GM23338 (cell line): ENCODE measurements around the gene CDYL. TPM values are rescaled to one million over a fixed set of nuclear protein-coding genes. Genes with fewer than 3 reads are reported as not detected.

Source experiments
- ATAC-seq: fragments of 200-7000 bp; cut with Tn5 transposase; 3 replicates; pipeline ENCODE4 v1.9.1; 2020
- DNase-seq: peaks from one replicate; pipeline ENCODE4 v3.0.0-alpha.2; 2015; ENCODE audit warnings: low spot score
- H2AFZ ChIP-seq: fragments of 200-600 bp; sonication (generic); 2 replicates; pipeline ENCODE4 v1.8.0; 2016; ENCODE audit warnings: antibody characterized with exemption, mild to moderate bottlenecking, moderate library complexity
- H3F3A ChIP-seq: fragments of 200-600 bp; sonication (generic); replicated peaks from 2 replicates; pipeline ENCODE4 v1.8.0; 2017; ENCODE audit warnings: antibody characterized with exemption, mixed run types, low read depth
- H3K27ac ChIP-seq: fragments of 200-600 bp; sonication (generic); 2 replicates; pipeline ENCODE4 v1.6.1; 2016; ENCODE audit warnings: low read depth
- H3K27me3 ChIP-seq: fragments of 200-600 bp; sonication (generic); 2 replicates; pipeline ENCODE4 v1.8.0; 2016; ENCODE audit warnings: mild to moderate bottlenecking, mixed run types, moderate library complexity; ENCODE audit not compliant: insufficient read depth
- H3K36me3 ChIP-seq: fragments of 200-600 bp; sonication (generic); 2 replicates; pipeline ENCODE4 v1.8.0; 2016; ENCODE audit warnings: mild to moderate bottlenecking; ENCODE audit not compliant: insufficient read depth
- H3K4me1 ChIP-seq: fragments of 200-600 bp; sonication (generic); 2 replicates; pipeline ENCODE4 v1.8.0; 2016; ENCODE audit warnings: mild to moderate bottlenecking, moderate library complexity; ENCODE audit not compliant: insufficient read depth
- H3K4me2 ChIP-seq: fragments of 200-600 bp; sonication (generic); 2 replicates; pipeline ENCODE4 v1.7.1; 2017; ENCODE audit warnings: mixed run types
- H3K4me3 ChIP-seq: fragments of 200-600 bp; sonication (generic); 2 replicates; pipeline ENCODE4 v1.6.1; 2016; ENCODE audit warnings: mixed run types
- H3K79me2 ChIP-seq: fragments of 200-600 bp; sonication (generic); replicated peaks from 2 replicates; pipeline ENCODE4 v1.8.0; 2017; ENCODE audit warnings: mild to moderate bottlenecking; ENCODE audit not compliant: insufficient read depth
- H3K9me2 ChIP-seq: fragments of 200-600 bp; sonication (generic); 2 replicates; pipeline ENCODE4 v1.8.0; 2017; ENCODE audit not compliant: insufficient read depth
- H4K20me1 ChIP-seq: fragments of 200-600 bp; sonication (generic); replicated peaks from 2 replicates; pipeline ENCODE4 v1.8.0; 2017; ENCODE audit warnings: mild to moderate bottlenecking; ENCODE audit not compliant: insufficient read depth
- H3K27ac Mint-ChIP-seq: 2 replicates; pipeline ENCODE4 v1.8.0; 2020; ENCODE audit warnings: inconsistent platforms, mild to moderate bottlenecking, moderate library complexity, mixed read lengths
- H3K27me3 Mint-ChIP-seq: 3 replicates; pipeline ENCODE4 v1.8.0; 2022; ENCODE audit warnings: low read depth, mild to moderate bottlenecking, moderate library complexity, mixed read lengths, inconsistent platforms; ENCODE audit not compliant: insufficient read depth, poor library complexity
- H3K36me3 Mint-ChIP-seq: 3 replicates; pipeline ENCODE4 v1.8.0; 2021; ENCODE audit warnings: low read depth, mild to moderate bottlenecking, inconsistent platforms, moderate library complexity, mixed read lengths
- H3K4me1 Mint-ChIP-seq: 3 replicates; pipeline ENCODE4 v1.8.0; 2020; ENCODE audit warnings: mild to moderate bottlenecking, inconsistent platforms, mixed read lengths
- H3K4me3 Mint-ChIP-seq: 3 replicates; pipeline ENCODE4 v1.8.0; 2021; ENCODE audit warnings: moderate library complexity, mild to moderate bottlenecking, inconsistent platforms, mixed read lengths
- H3K9me3 Mint-ChIP-seq: 3 replicates; pipeline ENCODE4 v1.8.0; 2020; ENCODE audit warnings: moderate library complexity, mild to moderate bottlenecking, inconsistent platforms, mixed read lengths
- CTCF ChIP-seq, 2 experiments: fragments of 200-600 bp in 1 of 2; sonication (generic) in 1 of 2; conservative IDR thresholded peaks; 2 replicates each; pipeline versions ENCODE4 v1.5.1 to v1.6.1; 2016 to 2017; ENCODE audit warnings: antibody characterized with exemption in 2 of 2, low read depth in 2 of 2, mild to moderate bottlenecking in 2 of 2, moderate library complexity in 1 of 2
- ETS1 ChIP-seq: IDR thresholded peaks from 2 replicates; pipeline ENCODE4 v1.6.1; 2016; ENCODE audit warnings: antibody characterized with exemption
- EZH2 ChIP-seq: fragments of 200-600 bp; sonication (generic); IDR thresholded peaks from one replicate; pipeline ENCODE4 v1.8.0; 2017; ENCODE audit warnings: antibody characterized with exemption, mild to moderate bottlenecking, low read depth; ENCODE audit not compliant: unreplicated experiment
- EZH2phosphoT487 ChIP-seq: fragments of 200-600 bp; sonication (generic); IDR thresholded peaks from one replicate; pipeline ENCODE4 v1.8.1; 2018; ENCODE audit warnings: antibody characterized with exemption; ENCODE audit not compliant: unreplicated experiment
- JUNB ChIP-seq: IDR thresholded peaks from one replicate; pipeline ENCODE4 v1.6.1; 2016; ENCODE audit warnings: antibody characterized with exemption; ENCODE audit not compliant: unreplicated experiment
- NANOG ChIP-seq: IDR thresholded peaks from 2 replicates; pipeline ENCODE4 v1.6.1; 2016; ENCODE audit warnings: antibody characterized with exemption, borderline replicate concordance
- POLR2AphosphoS5 ChIP-seq: IDR thresholded peaks from 2 replicates; pipeline ENCODE4 v1.6.1; 2016; ENCODE audit warnings: antibody characterized with exemption, low read depth
- REST ChIP-seq: IDR thresholded peaks from one replicate; pipeline ENCODE4 v1.6.1; 2018; ENCODE audit warnings: antibody characterized with exemption; ENCODE audit not compliant: unreplicated experiment
- STAT1 ChIP-seq: IDR thresholded peaks from one replicate; pipeline ENCODE4 v1.6.1; 2016; ENCODE audit warnings: antibody characterized with exemption; ENCODE audit not compliant: unreplicated experiment
- ZNF114 ChIP-seq: fragments of 250-450 bp; sonication (Bioruptor Pico); IDR thresholded peaks from 2 replicates; pipeline ENCODE4 v1.5.0; 2020; ENCODE audit warnings: mild to moderate bottlenecking, moderate library complexity
- ZNF331 ChIP-seq: fragments of 250-450 bp; sonication (Bioruptor Pico); IDR thresholded peaks from 2 replicates; pipeline ENCODE4 v1.5.0; 2020; ENCODE audit warnings: low read depth, mild to moderate bottlenecking, moderate library complexity
- ZNF462 ChIP-seq: fragments of 250-450 bp; sonication (Bioruptor Pico); IDR thresholded peaks from 2 replicates; pipeline ENCODE4 v1.5.0; 2020; ENCODE audit warnings: mild to moderate bottlenecking, moderate library complexity
- polyA plus RNA-seq: library from polyadenylated mRNA; unstranded; fragments of >200 nt; fragmentation: Nextera tagmentation; extraction: Ambion mirVana; gene quantifications from 2 replicates; pipeline ENCODE4 v1.2.1, GENCODE V29; 2016
- total RNA-seq: library from RNA; depleted of rRNA; stranded (reverse); fragments of >200 nt; shearing (Covaris generic); gene quantifications from 2 replicates; pipeline ENCODE4 v1.2.3, GENCODE V29; 2014

CDYL gene
- total and polyA plus RNA-seq, 2 experiments from 2014 or later: 67.2 to 128 TPM

- no peak for TF ChIP-seq ZNF462
- TF ChIP-seq JUNB: no peak
- no peak for TF ChIP-seq ETS1
- no peak for TF ChIP-seq ZNF331 (CRISPR knock-in tag)
- TF ChIP-seq EZH2phosphoT487: no peak
These were observed 131.4 kb downstream of the CDYL start (continued) for GRCh38 chr6:4907602-4908001.

- Histone ChIP-seq H4K20me1 (peaks cover 69% of the 10 kb centered on the region), H3K79me2 (peaks cover 100% of the 10 kb centered on the region), H3K27ac (peak overlapping the region; percentile 19; the same call in 1 of the 2 replicates), H3K9me2 (no peaks in the 10 kb centered on the region), H3K36me3 (no peaks in the 10 kb centered on the region), H2AFZ (no peak overlapping the region), H3K4me2 (peak overlapping the region; percentile 68), H3K27me3 (no peaks in the 10 kb centered on the region), H3K4me1 (peaks cover 45% of the 10 kb centered on the region), H3K4me3 (no peak overlapping the region), H3F3A (no peaks in the 10 kb centered on the region)
- DNase-seq (no peak), ATAC-seq (no peak)
- Mint-ChIP-seq H3K27ac (peak overlapping the region; percentile 68; the same call in 1 of the 2 replicates), H3K27me3 (peaks cover 13% of the 10 kb centered on the region), H3K36me3 (peaks cover 15% of the 10 kb centered on the region), H3K4me1 (peaks cover 67% of the 10 kb centered on the region), H3K4me3 (no peak overlapping the region), H3K9me3 (no peaks in the 10 kb centered on the region; the same call in 2 of the 3 replicates)
- TF ChIP-seq POLR2AphosphoS5 (no peak), REST (no peak), NANOG (no peak), EZH2phosphoT487 (no peak), ZNF114 (no peak), STAT1 (no peak), EZH2 (no peak), CTCF (conservative IDR thresholded peaks at IDR 0.05; ENCODE audit: low read depth in 2 of 2) (no peak), ZNF331 (CRISPR knock-in tag) (no peak)
These were observed 131.9 kb downstream of the CDYL start for GRCh38 chr6:4908062-4908461.
